Measurements from ENCODE around the gene TOLLIP.
A peak's percentile ranks its signal among the peaks of the same experiment; 100 is the strongest.
"Not testable (repeated sequence)": the region's sequence is repeated elsewhere in the genome, so short reads cannot be mapped to it uniquely, and the experiment has no call there.

TOLLIP gene

DNA sequence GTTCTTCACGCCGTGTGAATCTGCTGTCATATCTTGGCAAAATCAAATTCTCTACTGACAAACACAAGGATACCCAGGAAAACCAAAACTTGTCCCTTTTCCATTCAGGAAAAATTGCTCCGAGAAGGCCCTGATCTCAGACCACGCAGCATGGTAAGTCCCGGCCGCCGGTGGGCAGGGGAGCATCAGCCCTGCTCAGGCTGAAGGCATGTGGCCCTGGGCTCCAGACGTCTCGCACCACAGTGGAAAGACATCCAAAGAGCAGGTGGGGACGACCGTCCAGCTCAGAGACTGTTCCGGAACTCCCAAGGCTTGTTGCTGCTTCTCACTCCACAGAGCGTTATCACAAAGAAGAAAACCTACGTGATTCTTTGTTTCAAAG, 29.8 kb downstream of the TOLLIP start:
- DNase-seq, result no peak

DNA sequence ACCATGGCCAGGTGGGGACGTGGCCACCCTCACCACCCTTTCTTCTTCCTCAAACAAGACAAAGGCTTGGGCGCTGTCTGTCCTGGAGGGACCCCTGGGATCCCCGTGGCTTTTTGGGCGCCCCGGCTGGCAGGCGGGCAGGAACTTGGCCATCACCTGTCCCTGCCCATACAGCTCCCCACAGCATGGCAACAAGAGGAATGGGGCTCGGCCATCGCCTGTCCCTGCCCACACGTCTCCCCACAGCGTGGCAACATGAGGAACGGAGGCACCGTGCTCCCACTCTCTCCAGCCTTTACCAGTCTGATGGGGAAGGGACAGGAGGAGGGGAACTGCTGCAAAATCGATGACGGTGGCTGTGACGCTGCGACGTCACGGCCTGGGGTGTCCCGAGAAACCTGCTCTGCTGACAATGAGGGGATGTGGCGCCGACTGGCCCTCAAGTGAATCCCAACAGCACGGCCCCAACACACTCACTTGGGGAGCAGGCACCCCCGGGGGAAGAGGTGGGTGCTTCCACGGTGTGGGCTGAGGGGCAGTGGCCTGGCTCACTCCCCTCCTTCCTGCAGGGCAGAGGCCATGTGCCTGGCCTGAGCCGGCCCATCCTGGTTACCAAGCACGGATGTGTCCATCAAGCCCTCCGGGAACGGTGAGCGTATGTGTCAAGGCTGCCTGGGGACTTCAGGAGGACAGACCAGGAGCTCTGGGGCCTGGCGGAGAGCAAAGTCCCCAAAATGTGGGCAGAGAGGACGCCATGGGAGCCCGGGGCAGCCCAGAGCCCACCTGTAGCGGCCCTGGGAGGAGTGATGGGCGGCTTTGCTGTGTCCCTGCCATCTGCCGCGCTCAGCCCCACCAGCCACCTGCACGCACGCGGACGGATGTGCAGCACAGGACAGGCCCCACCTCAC, 30.4 kb downstream of the TOLLIP start:
- DNase-seq, result no peak

DNA sequence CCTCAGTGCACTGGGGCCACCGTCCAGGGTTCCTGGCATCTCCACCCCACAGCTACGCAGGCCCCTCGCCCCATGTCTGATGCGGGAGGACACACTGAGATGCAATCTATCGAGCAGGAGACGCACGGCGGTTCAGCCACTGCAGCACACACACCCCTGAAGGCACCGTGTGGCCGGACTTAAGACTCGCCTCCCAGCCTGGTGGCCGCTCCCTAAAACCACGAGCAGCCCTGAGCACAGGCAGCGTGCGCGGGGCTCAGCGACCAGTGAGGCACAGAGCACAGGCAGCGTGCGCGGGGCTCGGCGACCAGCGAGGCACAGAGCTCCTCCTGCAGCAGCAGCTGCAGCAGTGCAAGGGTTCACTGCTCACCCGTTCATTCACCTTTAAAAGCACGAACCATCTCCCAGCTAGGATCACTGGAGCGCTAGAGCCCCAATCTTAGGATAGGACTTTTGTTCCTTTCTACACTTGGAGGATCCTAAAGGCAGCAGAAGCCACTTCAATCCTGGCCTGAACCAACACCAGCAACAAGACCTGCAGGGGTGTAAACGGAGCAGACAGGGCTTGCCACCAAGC, 31.4 kb downstream of the TOLLIP start:
- no peak for DNase-seq

DNA sequence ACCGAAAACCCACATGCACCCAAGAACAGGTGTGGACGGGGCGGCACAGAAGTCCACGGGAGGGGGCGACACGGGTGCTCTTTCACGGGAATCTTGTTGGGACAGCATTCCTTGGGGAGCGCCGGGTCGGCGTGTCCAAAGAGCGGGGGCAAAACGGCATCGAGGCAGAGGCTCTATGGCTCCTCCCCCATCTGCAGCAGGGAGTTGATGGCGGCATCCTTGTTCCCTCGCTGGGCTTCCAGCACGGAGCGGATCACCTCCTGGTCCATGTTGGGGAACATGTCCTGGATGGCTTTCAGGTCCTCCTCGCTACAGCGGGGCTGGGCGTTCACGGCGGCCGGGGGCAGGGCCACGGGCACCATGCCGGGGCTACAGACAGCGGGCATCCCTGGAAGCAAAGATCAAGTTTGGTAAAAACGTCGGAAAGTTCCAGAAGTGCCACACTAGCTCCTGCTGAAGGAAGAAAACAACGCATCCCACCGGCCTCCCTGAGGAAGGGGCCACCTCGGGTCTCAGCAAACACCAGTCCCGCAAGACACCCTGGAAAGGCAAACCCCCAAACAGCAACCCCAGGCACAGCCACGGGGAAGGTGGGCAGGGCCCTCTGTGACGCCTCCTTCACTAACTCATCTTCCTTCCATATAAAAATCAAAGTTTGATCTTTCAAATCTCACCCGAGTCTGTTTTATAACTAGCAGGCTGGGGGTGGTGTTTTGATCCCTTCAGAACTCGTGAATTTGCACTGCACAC, 32.4 kb downstream of the TOLLIP start:
- DNase-seq, result no peak

DNA sequence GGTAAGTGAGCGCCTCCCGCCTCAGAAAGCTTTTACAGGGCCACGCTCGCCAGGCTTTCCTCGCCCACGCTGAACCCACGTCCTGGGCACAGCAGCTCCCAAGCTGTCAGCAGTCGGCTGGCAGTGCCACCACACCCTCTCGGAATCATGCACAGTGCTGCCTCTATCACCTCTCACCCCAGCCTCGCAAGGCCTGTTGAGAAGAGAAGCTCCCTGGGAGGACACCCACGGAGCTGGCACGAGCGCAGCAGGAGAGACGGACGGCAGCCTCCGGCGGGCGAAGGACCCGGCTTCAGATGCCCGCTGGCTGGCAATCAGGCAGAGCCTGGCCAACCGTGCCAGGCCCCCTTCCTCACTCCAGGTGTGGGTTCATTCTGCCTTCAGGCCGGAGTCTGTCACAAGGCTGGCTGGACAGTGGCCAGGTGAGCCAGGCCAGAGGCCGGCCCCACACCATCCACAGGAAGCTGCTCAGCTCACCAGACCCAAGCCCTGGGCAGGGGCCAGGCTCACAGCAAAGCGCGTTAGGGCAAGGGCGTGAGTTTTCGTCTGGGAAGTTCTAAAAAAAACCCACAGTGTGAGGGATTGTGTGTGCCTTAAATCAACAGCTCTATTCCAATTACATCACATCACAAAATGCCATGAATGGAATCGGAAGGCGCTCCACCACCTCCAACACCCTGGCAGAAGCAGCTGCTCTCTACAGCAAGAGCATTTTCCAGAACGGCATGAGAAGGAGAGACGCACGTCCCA, 33.2 kb downstream of the TOLLIP start:
- DNase-seq, result no peak

DNA sequence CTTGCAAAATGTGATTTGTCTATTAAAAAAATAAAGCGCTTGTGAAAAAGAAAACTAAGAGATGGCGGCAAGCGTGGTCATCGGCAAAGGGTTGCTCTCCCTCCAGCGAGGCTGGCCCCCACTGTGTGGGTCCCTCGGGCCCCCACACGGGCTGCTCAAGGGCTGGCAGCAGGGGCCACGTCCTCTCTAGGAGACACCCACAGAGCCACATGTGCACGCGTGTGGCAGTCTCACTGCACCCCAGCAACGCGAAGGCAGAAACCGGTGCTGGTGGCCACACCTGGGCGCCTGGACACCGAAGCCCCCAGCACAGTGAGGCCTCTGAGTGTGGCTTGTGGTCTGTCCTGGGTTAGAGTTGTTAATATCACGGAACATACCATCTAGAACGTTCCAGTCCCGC, 34.4 kb downstream of the TOLLIP start:
- no peak for DNase-seq

DNA sequence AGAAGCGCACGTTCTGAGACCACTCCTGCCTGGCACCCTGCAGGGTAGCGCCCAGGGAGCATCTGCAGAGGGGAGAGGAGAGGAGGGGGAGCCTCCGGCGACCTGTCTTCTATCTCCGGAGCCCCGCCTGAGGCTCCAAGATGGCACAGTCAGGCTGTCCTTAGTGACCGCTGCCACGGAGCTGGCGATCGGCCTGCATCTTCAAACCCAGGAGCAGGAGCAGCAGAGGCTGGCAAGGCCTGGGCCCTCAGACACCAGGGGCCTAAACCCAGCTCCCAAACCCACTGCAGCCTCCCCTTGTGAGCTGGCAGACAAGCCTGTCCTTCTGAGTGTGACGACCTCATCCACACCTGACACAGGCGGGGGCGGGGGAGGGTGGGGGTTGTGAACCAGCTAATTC, 34.9 kb downstream of the TOLLIP start:
- no peak for DNase-seq

DNA sequence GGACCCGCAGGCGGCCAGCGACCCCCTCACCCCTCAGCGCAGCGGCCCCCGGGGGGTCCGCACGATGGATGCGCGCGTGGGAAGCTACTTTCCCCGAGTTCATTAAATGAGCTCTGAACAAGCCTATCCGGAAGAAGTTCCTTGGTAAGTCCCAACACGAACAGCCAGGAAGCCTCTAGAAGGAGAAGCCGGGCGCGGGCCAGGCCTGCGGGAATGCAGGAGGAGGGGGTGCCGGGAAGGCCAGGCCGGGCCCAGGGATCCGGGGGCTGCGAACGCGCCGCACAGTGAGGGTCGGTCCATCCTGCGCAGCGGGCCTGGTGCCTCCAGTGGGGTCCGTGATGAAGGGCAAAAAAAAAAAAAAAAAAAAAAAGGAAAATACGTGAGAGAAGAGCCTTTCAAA, 36.9 kb downstream of the TOLLIP start:
- no peak for DNase-seq

DNA sequence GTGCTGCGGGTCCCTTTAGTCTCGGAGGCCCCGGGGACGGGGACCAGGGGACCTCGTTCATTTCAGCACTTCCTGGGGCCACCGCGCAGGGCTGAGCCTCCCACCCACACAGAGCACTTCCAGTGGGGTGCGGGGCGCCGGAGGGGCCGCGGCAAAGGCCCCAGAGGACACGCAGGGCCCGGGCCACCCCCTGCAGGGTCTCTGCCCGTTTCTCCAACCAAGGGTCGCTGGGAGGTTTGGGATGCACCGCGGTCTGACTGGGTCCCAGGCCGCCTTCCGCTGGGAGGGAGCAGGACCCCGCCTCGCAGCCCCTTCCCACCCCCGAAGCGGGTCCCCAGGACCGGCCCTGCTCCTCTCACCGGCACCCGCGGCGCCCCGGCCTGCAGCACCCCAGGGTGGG, 37.5 kb downstream of the TOLLIP start:
- no peak for DNase-seq

DNA sequence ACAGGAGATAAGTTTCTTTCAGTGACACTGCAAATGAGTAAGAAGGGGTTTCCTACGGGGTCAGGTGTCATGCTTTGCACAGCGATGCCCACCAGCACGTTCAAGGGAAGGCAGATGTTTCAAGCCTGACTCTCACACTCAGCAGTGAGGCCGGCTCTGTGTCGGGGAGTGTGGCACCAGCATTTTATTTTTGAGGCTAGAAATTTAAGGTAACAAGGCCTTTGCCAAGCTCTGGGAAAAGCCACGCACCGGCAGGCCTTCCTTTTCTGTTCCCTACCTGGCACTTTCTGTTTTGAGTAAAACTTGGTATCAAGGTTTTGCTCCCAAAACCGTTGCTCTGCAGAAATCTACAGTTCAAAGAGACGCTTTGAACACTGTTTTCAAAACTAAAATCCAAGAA, 38.0 kb downstream of the TOLLIP start:
- no peak for DNase-seq

DNA sequence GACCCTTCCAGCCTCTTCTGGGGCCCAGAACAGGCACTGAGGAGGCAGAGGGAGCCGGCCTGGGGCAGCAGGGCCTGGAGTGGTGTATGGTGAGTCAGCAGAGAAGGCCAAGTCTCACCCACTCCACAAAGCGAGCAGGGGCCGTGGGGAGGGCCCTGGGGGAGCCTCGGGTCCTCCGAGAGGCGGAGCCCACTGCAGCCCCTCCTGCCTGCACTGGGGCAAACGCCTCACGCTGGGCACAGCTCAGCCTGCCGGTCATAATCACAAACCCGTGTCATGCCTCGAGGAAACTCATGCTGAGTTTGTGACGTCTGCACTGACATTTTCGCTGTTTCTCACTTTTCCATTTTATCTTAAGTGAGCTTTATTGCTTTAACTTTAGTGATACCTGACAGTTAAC, 38.4 kb downstream of the TOLLIP start:
- no peak for DNase-seq

DNA sequence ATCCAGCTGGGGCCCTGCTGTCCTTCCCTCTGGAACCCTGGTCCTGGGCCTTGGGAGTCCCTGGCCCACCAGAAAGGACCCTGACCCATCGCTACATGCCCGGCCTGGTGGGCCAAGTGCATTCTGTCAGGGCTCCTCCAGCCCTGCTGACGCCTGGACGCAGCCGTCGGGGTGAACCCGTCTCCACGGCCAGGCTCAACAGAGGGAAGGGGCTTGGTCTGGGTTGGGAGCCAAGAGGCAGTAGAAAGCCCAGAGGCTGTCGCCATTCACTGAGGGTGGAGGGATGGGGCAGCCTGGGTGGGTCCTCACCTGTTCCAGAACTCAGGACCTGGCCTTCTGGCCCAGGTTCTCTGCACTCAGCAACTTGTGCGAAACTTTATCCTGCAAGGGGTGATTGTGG, 39.0 kb downstream of the TOLLIP start:
- DNase-seq, result no peak

DNA sequence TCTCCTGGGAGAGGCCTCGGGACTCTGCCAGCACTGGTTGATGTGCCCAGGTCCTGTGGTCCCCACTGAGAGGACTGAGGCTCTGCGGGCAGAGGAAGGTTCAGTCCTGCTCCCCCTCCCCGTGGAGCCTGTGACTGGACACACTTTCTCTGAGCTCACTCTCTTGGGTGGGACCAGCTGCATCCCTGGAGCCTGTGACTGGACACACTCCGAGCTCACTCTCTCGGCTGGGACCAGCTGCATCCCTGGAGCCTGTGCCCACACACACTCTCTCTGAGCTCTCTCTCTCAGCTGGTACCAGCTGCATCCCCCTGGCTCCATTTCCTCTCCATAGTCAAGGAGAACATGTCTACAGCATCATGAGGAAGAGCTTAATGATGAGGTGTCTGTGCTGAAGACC, 39.5 kb downstream of the TOLLIP start:
- DNase-seq, result no peak

DNA sequence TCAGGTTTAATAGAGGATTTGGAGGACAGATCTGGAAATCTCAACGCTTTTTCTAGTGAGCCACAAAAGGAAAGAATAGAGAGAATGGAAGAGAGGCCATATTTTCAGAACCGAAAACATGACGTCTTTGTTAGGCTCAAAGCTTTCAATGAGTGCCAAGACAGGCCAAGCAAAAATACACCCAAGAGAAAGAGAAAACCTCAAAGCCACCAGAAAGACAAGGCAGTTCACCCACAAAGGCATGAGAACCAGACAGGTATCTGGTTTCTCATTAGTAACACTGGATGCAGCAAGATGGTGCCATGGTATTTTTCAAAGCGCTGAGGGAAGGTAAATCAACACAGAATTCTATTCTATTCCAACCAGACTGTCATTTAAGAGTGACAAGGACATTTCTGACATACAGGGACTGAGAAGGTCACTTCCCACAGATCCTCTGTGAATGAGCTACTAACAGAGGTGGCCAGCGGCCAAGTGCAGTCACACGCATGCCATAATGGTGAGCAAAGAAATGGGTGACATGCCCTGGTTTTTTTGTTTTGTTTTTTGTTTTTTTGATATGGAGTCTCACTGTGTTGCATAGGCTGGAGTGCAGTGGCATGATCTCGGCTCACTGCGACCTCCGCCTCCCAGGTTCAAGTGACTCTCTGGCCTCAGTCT, 41.9 kb downstream of the TOLLIP start:
- DNase-seq, result no peak

DNA sequence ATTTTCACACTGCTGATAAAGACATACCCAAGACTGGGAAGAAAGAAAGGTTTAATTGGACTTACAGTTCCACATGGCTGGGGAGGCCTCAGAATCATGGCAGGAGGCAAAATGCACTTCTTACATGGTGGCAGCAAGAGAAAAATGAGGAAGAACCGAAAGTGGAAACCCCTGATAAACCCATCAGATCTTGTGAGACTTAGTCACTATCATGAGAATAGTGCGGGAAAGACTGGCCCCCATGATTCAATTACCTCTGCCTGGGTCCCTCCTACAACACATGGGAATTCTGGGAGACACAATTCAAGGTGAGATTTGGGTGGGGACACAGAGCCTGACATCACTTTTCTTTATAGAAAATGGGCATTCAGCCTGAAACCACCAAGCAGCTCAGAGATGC, 42.5 kb downstream of the TOLLIP start:
- DNase-seq, result not testable (repeated sequence)

DNA sequence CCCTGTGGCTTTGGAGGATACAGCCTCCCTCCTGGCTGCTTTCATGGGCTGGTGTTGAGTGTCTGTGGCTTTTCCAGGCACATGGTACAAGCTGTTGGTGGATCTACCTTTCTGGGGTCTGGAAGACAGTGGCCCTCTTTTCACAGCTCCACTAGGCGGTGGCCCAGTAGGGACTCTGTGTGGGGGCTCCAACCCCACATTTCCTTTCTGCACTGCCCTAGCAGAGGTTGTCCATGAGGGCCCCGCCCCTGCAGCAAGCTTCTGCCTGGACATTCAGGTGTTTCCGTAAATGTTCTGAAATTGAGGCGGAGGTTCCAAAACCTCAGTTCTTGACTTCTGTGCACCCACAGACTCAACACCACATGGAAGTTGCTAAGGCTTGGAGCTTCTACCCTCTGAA, 44.0 kb downstream of the TOLLIP start:
- not testable (repeated sequence) for DNase-seq

DNA sequence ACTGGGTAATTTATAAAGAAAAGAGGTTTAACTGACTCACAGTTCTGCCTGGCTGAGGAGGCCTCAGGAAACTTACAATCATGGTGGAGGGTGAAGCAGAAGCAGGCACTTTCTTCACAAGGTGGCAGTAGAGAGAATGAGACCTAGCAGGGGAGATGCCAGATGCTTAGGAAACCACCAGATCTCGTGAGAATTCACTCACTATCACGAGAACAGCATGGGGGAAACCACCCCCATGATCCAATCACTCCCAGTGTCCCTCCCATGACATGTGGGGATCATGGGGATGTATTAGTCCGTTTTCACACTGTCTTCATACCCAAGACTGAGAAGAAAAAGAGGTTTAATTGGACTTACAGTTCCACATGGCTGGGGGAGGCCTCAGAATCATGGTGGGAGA, 45.0 kb downstream of the TOLLIP start:
- peak; percentile 58 for DNase-seq

DNA sequence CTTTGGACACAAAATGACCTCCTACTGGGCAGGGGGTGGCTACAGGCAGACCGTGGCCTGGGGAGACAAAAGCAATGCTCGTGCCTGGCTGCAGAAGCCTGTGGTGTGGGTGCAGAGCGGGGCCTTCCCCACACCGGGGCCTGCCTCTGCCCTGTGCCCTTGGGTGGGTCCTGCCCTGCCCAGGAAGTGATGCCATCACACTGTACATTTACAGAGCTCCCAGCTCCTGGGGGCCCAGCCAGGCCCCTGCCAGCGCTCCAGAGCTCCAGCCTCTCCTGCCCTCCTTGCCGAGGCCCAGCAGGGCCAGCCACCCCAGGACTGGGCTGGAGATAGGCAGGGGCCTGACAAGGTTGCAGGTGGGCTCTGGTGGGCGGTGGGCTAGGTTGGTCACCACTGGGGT, 46.4 kb downstream of the TOLLIP start:
- peak; percentile 13 for DNase-seq

DNA sequence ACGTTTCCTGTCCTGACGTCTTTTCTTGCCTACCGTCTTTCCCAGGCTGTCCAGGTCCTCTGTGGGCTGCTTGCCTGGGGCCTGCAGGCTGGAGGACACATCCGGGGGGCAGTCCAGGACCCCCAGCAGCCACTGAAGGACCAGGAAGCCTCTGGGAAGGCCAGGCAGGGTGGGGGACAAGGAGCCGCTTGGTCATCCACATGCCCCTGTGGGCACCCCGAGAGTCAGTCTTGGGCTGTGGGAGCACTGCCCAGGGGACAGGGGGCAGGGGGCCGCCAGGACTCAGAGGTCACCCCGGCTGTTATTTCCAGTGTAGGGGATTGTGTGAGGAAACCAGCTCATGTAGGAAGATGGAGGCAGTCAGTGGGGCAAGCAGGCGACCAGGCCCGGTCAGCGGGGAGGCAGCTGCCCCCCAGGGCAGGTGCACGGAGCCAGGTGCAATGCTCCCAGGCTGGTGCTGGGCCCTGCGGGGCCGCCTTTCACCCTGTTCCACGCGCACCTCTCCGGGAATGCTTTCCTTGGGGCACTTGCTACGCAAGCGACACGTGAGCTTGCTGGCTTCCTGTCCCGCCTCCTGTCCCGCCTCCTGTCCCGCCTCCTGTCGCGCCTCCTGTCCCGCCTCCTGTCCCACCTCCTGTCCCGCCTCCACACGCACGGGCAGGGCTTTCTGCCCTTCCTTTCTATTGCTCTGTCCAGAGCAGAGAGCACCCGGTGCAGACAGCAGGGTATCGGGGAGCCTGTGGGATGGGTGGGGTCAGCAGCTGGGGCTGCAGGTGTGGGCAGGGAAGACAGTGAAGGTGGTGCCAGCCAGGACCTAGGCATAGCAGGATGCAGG, 47.0 kb downstream of the TOLLIP start:
- DNase-seq, result peak; percentile 90

DNA sequence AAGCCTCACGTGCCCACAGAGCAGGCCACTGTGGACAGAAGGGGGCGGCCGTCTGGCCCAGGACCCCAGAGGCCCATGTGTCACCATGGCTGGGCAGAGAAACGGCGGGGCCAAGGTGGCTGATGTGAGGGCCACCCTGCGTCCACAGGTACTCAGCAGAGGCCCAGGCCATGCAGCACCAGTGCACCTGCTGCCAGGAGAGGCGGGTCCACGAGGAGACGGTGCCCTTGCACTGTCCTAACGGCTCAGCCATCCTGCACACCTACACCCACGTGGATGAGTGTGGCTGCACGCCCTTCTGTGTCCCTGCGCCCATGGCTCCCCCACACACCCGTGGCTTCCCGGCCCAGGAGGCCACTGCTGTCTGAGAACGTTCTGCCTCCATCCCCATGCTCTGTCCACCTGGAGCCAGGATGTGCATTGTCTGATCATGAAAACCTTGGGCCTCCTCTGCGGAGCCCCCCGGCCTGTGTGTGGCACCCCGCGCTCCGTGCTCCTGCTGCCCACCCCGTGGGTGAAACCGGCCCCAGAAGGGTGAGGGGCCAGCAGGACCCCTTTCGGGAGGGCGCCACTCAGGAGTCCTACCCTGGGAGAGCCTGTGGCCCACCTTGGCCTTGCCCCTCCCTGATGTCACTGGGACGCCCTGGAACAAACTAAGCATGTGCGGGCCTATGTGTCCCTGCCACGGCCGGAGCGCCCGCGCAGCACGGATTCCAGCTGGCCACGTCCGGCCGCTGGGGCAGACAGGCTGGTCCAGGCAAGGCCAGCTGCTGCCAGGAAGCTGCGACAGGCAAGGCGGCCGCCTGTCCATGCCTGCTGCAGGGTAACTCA, 48.0 kb downstream of the TOLLIP start:
- no peak for DNase-seq

DNA sequence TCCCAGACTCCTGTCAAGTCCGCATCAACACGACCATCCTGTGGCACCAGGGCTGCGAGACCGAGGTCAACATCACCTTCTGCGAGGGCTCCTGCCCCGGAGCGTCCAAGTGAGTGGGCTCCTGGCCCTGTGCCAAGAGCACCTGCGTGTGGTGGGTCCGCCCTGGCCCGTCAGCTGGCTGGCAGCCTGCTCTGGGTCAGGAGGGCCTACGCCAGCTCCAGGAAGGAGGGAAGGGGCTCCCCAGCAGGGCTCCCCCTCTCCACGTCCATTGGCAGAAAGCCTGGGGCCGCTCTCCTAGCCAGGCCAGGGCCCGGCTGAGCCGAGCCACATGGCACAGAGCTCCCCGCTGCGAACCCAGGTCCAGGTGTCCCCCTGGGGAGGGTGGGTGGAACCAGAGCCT, 48.8 kb downstream of the TOLLIP start:
- DNase-seq, result no peak

All from activated CD4-positive, alpha-beta T cell treated with anti-CD3 and anti-CD28 coated beads, Interleukin-2, Interleukin-6, amounts not matched to agents 100 ng/mL and 50 ng/mL, durations not matched to agents 16 hours and 8 hours (primary cell).